Brain microvascular endothelial cell (primary cell): Measurements from ENCODE around the gene LRP5.
"Not testable (repeated sequence)": the region's sequence is repeated elsewhere in the genome, so short reads cannot be mapped to it uniquely, and the experiment has no call there.

Experiments used
- DNase-seq: peaks from one replicate; pipeline ENCODE4 v3.0.0-alpha.2; 2020
- H3K27ac ChIP-seq: fragments of 250-450 bp; sonication (Bioruptor Pico); 2 replicates; pipeline ENCODE4 v1.5.1; 2020; ENCODE audit warnings: mild to moderate bottlenecking, moderate library complexity
- H3K27me3 ChIP-seq: fragments of 250-450 bp; sonication (Bioruptor Pico); replicated peaks from 2 replicates; pipeline ENCODE4 v1.5.1; 2020; ENCODE audit warnings: mild to moderate bottlenecking
- H3K36me3 ChIP-seq: fragments of 250-450 bp; sonication (Bioruptor Pico); replicated peaks from 2 replicates; pipeline ENCODE4 v1.5.1; 2020; ENCODE audit warnings: mild to moderate bottlenecking
- H3K4me3 ChIP-seq: 2 replicates; pipeline ENCODE4 v1.5.1; 2011; ENCODE audit warnings: low read depth, mild to moderate bottlenecking, control low read depth, low read length, moderate library complexity
- in situ Hi-C: cut with HindIII; loops from 2 replicates; pipeline ENCODE4 v1.10.0; 2017; ENCODE audit warnings: low sequenced_read_pairs, low pct_ligation_motif_present
- TF ChIP-seq, protein P1 (sequence below): IDR thresholded peaks from 2 replicates; pipeline ENCODE4 v1.5.1; 2011; ENCODE audit warnings: low read depth, mild to moderate bottlenecking, moderate library complexity, low read length, control low read depth, inconsistent platforms; ENCODE audit errors: missing control alignments

LRP5 gene

DNA sequence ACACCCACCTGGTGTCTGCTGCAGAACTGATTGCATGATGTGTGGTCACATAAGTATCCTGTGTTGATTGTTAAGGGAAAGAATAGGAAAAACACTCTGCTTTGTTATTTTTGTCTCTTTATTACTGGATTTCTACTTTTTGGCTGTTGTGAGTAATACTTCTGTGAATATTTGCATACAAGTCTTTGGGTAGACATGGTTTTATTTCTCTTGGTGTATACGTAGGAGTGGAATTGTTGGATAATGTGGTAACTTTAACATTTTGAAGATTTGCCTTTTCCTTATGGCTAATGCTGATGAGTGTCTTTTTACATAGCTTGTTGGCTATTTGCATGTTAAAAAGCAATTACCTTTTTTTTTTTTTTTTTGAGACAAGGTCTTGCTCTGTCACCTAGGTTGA lies 161.3 kb downstream of the LRP5 start:
- no peak for DNase-seq
- H3K27me3 ChIP-seq = no peaks in the 10 kb centered on the region
- H3K36me3 ChIP-seq = no peaks in the 10 kb centered on the region
- in situ Hi-C loops = no loop called here
- TF ChIP-seq, protein P1, sequence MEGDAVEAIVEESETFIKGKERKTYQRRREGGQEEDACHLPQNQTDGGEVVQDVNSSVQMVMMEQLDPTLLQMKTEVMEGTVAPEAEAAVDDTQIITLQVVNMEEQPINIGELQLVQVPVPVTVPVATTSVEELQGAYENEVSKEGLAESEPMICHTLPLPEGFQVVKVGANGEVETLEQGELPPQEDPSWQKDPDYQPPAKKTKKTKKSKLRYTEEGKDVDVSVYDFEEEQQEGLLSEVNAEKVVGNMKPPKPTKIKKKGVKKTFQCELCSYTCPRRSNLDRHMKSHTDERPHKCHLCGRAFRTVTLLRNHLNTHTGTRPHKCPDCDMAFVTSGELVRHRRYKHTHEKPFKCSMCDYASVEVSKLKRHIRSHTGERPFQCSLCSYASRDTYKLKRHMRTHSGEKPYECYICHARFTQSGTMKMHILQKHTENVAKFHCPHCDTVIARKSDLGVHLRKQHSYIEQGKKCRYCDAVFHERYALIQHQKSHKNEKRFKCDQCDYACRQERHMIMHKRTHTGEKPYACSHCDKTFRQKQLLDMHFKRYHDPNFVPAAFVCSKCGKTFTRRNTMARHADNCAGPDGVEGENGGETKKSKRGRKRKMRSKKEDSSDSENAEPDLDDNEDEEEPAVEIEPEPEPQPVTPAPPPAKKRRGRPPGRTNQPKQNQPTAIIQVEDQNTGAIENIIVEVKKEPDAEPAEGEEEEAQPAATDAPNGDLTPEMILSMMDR = no peak
- no peak overlapping the region for H3K4me3 ChIP-seq
- no peak overlapping the region for H3K27ac ChIP-seq

DNA sequence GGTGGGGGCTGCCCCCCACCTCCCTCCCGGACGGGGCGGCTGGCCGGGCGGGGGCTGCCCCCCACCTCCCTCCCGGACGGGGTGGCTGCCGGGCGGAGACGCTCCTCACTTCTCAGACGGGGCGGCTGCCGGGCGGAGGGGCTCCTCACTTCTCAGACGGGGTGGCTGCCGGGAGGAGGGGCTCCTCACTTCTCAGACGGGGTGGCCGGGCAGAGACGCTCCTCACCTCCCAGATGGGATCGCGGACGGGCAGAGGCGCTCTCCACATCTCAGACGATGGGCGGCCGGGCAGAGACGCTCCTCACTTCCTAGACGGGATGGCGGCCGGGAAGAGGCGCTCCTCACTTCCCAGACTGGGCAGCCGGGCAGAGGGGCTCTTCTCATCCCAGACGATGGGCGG lies 163.2 kb downstream of the LRP5 start:
- H3K4me3 ChIP-seq, H3K27me3 ChIP-seq, in situ Hi-C loops, DNase-seq, H3K36me3 ChIP-seq, H3K27ac ChIP-seq: not testable (repeated sequence)

DNA sequence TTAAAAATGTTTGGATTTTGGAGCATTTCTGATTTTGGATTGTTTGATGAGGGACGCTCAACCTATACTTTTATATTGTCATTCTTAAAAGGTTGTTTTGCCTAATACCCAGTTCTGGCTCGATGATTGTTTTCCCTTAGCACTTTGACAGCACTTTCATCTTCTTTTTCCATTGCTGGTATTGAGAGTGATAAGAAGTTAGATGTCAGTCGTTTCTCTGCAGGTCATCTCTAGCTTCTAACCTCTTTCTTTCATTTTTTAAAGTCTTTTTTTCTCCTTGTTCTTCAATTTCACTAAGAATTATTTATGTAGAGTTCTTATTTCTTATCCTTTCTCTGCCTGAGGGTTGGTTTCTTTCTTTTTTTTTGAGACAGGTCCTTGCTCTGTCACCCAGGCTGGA lies 167.0 kb downstream of the LRP5 start:
- Histone ChIP-seq H3K4me3 (no peak overlapping the region), H3K27me3 (no peaks in the 10 kb centered on the region), H3K27ac (no peak overlapping the region), H3K36me3 (no peaks in the 10 kb centered on the region)
- DNase-seq = no peak
- TF ChIP-seq, protein P1 = no peak
- in situ Hi-C loops = no loop called here

DNA sequence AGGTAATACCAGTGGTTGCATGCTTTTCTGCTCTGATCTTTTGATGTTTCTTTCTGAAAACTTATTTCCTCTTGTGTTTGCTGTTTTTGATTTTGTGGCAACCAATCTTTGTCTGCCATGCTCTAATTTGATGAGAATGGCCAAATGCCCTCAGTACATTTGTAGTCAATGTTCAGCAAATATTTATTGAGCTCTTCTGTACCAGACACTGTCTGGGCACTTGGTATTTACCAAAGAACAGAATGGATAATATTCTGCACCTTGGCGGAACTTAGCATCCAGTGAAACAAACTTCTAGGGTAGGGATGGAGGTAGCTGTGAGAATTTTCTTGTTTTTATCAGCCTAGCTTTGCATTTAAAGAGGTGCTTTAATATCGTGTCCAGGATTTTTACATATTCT lies 167.8 kb downstream of the LRP5 start:
- TF ChIP-seq, protein P1 = no peak
- Histone ChIP-seq H3K4me3 (no peak overlapping the region), H3K27me3 (no peaks in the 10 kb centered on the region), H3K36me3 (no peaks in the 10 kb centered on the region), H3K27ac (no peak overlapping the region)
- in situ Hi-C loops = no loop called here
- no peak for DNase-seq

DNA sequence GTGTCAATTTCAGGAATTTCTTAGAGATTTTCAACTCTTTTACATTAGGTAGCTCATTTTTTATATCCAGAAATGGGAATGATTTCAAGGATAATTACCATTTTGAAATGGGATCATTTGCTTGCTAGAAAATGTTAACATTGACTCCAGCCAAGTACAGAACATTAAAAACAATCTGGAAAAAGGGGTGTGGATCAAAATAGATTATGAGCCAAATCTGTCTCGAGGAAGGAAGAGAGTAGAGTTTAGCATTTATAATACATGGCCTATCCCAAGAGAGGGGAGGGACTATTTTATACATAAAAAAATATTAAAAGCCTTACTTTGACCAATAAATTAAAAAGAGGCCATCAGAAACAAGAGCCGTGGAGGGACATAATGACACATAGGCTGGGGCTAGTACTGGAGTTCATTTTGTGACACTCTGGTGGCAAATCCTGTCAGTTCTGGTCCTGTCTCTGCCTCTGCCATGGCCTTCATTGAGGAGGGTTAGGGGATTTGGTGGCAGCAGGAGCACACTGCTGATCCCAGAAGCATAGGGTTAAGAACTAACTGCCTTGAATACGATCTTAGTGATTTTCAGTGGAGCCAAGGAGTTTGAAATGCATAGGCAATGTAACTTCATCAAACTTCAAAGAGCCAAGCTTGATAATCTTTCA lies 168.6 kb downstream of the LRP5 start:
- no peaks in the 10 kb centered on the region for H3K36me3 ChIP-seq
- H3K4me3 ChIP-seq = no peak overlapping the region
- no peak for DNase-seq
- no peak overlapping the region for H3K27ac ChIP-seq
- H3K27me3 ChIP-seq = no peaks in the 10 kb centered on the region
- TF ChIP-seq, protein P1 = no peak
- in situ Hi-C loops = no loop called here

DNA sequence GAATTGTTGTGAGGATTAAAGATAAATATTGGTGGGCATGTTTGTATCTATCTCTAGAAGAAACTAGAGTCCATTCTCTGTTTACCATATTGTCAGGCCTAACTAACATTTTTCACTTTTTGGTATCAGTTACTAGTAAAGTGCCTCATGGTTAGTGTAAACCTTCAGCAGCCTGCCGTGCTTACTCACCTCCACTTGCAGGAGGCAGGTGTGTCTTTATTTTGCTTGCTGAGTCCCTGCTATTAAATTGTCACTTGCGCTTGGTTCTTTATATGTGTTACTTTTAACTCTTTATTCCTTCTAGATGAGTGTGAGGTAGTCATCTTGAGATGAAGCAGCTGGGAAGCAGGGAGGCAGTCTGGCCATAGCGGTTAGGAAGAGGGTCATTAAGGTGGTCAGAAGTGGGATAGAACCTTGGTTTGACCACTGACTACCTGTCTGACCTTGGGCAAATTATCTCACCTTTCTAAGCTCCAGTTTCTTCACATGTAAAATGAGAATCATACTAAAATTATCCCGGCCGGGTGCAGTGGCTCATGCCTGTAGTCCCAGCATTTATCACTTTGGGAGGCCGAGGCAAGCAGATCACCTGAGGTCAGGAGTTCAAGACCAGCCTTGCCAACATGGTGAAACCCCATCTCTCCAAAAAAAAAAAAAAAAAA lies 169.3 kb downstream of the LRP5 start:
- Histone ChIP-seq H3K4me3 (no peak overlapping the region), H3K27ac (no peak overlapping the region), H3K36me3 (no peaks in the 10 kb centered on the region), H3K27me3 (no peaks in the 10 kb centered on the region)
- in situ Hi-C loops = no loop called here
- no peak for DNase-seq
- TF ChIP-seq, protein P1 = no peak
